Gastrocnemius medialis (tissue), 4 donors: ENCODE results near the gene BANP. TPM values are rescaled to one million over a fixed set of nuclear protein-coding genes. Genes with fewer than 3 reads are reported as not detected.

ENCODE experiments used
- ATAC-seq, 2 donors: fragments of 150-250 bp; one replicate each; pipeline ENCODE4 v1.9.1; 2016
- DNase-seq, 2 donors: peaks; one replicate each; pipeline ENCODE4 v3.0.0-alpha.2; 2019
- H3K27ac ChIP-seq, 4 donors: fragments of 200-600 bp; sonication (generic); 1 replicate in 1 of 4; 2 replicates in 3 of 4; pipeline ENCODE4 v1.5.1; 2016 to 2018; ENCODE audit warnings: mild to moderate bottlenecking in 2 of 4, moderate library complexity in 1 of 4
- H3K27me3 ChIP-seq, 3 donors: fragments of 200-600 bp; sonication (generic) in 2 of 3; 1 replicate in 1 of 3; 2 replicates in 2 of 3; pipeline versions ENCODE4 v1.5.1 to v1.6.0; 2016 to 2019; ENCODE audit warnings: mild to moderate bottlenecking in 1 of 3, moderate library complexity in 1 of 3
- H3K36me3 ChIP-seq, 2 donors: fragments of 200-600 bp; sonication (generic) in 1 of 2; one replicate each; pipeline ENCODE4 v1.5.1; 2017 to 2018
- H3K4me1 ChIP-seq, 2 donors: fragments of 200-600 bp; sonication (generic) in 1 of 2; one replicate each; pipeline ENCODE4 v1.5.1; 2016 to 2017; ENCODE audit warnings: mild to moderate bottlenecking in 2 of 2
- H3K4me3 ChIP-seq, 4 donors: fragments of 200-600 bp; sonication (generic) in 3 of 4; 1 replicate in 1 of 4; 2 replicates in 3 of 4; pipeline ENCODE4 v1.5.1; 2016 to 2019; ENCODE audit warnings: mild to moderate bottlenecking in 2 of 4
- H3K9me3 ChIP-seq, 3 donors: fragments of 200-600 bp; sonication (generic) in 2 of 3; 1 replicate in 1 of 3; 2 replicates in 2 of 3; pipeline ENCODE4 v1.5.1; 2016 to 2019
- POLR2A ChIP-seq, 2 donors: fragments of 450-650 bp; IDR thresholded peaks; one replicate each; pipeline ENCODE4 v1.6.1; 2017; ENCODE audit warnings: antibody characterized with exemption in 2 of 2, mild to moderate bottlenecking in 2 of 2, moderate library complexity in 2 of 2
- in situ Hi-C, 4 donors: fragments of 200-750 bp; cut with MboI; loops; one replicate each; pipeline versions ENCODE4 v1.15.0 to v1.8.0; 2017; ENCODE audit warnings: low sequenced_read_pairs in 4 of 4
- intact Hi-C: fragments of 100-400 bp; cut with DNase I; formaldehyde crosslinking; loops from one replicate; pipeline ENCODE4 v1.15.1; 2023; ENCODE audit warnings: low total_unique reads
- total RNA-seq, 4 donors: library from RNA; depleted of rRNA; stranded (reverse); fragments of >200 nt; gene quantifications; one replicate each; pipeline versions ENCODE4 v1.1.0 to v1.2.3, GENCODE V29; 2016
- TF ChIP-seq, protein P1 (sequence below), 5 experiments: fragments of 450-650 bp in 3 of 5; fragments of 200-600 bp in 2 of 5; sonication (generic) in 2 of 5; IDR thresholded peaks in 4 of 5; conservative IDR thresholded peaks in 1 of 5; 1 replicate in 4 of 5; 2 replicates in 1 of 5; pipeline ENCODE4 v1.5.1; 2016 to 2019; ENCODE audit warnings: antibody characterized with exemption in 5 of 5, mild to moderate bottlenecking in 3 of 5, moderate library complexity in 3 of 5

Gene BANP
- total RNA-seq, 4 donors from 2014 or later, result 7.0 to 20.6 (median 16.1) TPM

DNA sequence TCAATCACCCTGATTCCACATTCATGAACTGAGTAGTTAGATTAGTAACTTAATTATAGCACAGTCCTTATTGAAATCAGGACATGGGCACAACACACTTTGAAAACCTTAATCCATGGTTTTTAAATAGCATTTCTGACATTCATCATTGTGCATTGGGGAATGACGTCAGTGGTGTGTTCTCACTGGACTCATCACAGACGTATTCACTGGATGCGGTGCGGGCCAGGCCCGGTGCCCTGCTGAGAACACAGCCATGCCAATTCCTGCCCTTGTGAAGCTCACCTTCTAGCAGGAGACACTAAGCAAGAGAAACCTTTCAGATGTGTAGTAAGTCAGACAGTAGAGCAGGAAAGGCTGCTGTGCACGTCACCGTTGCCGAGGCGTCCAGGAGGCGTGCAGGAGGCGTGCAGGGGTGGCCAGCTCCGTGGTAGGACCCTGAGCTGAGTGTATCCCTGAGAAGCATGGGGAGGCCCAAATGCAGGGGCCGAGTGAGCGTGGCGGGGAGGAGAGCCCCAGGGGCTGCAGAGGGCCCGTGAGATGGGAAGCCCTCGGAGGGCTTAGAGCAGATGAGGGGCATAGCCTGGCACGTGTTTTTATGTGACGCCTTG is 12.9 kb downstream of the BANP start:
- no peaks in the 10 kb centered on the region for H3K9me3 ChIP-seq
- H3K4me1 ChIP-seq, result peaks cover 14 to 21% of the 10 kb centered on the region in 2 donors
- H3K36me3 ChIP-seq, result no peaks in the 10 kb centered on the region
- no peaks in the 10 kb centered on the region for H3K27me3 ChIP-seq
- in situ Hi-C loops (no loop called here), intact Hi-C loops (no loop called here)
- H3K27ac ChIP-seq, result peak overlapping the region; percentile 1 to 71 (median 61)
- DNase-seq (no peak), ATAC-seq (no peak)
- TF ChIP-seq, protein P1, sequence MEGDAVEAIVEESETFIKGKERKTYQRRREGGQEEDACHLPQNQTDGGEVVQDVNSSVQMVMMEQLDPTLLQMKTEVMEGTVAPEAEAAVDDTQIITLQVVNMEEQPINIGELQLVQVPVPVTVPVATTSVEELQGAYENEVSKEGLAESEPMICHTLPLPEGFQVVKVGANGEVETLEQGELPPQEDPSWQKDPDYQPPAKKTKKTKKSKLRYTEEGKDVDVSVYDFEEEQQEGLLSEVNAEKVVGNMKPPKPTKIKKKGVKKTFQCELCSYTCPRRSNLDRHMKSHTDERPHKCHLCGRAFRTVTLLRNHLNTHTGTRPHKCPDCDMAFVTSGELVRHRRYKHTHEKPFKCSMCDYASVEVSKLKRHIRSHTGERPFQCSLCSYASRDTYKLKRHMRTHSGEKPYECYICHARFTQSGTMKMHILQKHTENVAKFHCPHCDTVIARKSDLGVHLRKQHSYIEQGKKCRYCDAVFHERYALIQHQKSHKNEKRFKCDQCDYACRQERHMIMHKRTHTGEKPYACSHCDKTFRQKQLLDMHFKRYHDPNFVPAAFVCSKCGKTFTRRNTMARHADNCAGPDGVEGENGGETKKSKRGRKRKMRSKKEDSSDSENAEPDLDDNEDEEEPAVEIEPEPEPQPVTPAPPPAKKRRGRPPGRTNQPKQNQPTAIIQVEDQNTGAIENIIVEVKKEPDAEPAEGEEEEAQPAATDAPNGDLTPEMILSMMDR (IDR thresholded peaks at IDR 0.05 in 4 of 5, conservative IDR thresholded peaks at IDR 0.05 in 1 of 5), result no peak
- TF ChIP-seq POLR2A (IDR thresholded peaks at IDR 0.05), result no peak
- H3K4me3 ChIP-seq, result no peak overlapping the region

DNA sequence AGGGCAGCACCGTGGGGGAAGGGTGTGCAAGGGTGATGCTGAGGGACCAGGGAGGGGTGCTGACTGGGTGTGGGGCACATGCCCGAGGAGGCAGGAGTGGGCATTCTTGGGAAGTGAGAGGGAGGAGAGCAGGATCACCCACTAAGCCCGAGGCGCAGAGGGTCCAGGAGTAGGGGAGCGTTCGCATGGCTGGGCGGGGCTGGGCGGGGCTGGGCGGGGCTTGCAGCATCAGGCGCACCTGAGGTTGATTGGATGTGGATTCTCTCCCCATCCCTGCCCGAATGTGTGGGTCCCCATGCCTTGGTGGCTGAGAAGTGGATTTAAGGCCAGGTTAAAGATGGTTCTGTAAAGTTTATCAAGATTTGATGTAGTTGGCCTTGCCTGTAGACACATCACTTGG is 14.2 kb downstream of the BANP start:
- H3K4me1 ChIP-seq, result peaks cover 14 to 19% of the 10 kb centered on the region in 2 donors
- intact Hi-C loops, result no loop called here

DNA sequence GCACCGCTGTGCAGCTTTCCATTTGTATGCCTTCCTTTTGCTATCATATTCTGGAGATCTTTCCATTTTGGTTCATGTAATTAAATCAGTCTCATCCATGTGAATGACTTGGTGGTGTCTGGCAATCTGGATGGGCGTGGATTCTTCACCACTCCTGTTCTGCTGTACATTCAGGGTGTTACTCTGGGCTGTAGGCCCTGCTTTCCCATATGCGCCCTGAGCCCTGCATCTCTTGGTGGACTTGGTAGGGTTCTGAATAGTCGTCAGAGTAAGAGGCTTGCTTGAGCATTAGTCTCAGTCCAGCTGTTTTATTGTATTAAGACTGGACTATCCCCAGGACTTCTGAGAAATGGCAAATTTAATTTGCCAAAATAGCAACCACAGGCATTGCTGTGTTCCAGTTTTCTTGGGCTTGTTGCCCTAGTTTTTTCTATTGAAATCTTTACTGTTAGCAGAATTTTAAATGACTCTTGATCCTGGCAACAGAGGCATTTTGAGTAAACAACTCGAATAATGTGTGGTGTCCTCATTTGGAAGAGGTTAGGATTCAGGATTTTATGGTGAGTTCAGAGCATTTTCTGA is 14.9 kb downstream of the BANP start:
- Histone ChIP-seq H3K4me3 (peak overlapping the region in 1 of 4 donors; percentile 35), H3K27ac (peak overlapping the region; percentile 54 to 71 (median 68)), H3K4me1 (peaks cover 14 to 18% of the 10 kb centered on the region in 2 donors), H3K36me3 (peaks cover 0 to 1% of the 10 kb centered on the region in 2 donors), H3K27me3 (no peaks in the 10 kb centered on the region), H3K9me3 (no peaks in the 10 kb centered on the region)
- DNase-seq, result no peak
- intact Hi-C loops, result no loop called here
- no peak for ATAC-seq
- in situ Hi-C loops, result no loop called here
- TF ChIP-seq POLR2A (IDR thresholded peaks at IDR 0.05), result no peak
- TF ChIP-seq, protein P1 (IDR thresholded peaks at IDR 0.05 in 4 of 5, conservative IDR thresholded peaks at IDR 0.05 in 1 of 5), result no peak

More for the DNA sequence above, 14.2 kb downstream of the BANP start:
- Histone ChIP-seq H3K27ac (peak overlapping the region in 1 of 4 donors; percentile 71), H3K36me3 (no peaks in the 10 kb centered on the region), H3K9me3 (no peaks in the 10 kb centered on the region), H3K27me3 (no peaks in the 10 kb centered on the region), H3K4me3 (no peak overlapping the region)
- in situ Hi-C loops, result no loop called here
- no peak for DNase-seq
- no peak for ATAC-seq
- TF ChIP-seq, protein P1 (IDR thresholded peaks at IDR 0.05 in 4 of 5, conservative IDR thresholded peaks at IDR 0.05 in 1 of 5), result no peak
- no peak for TF ChIP-seq POLR2A (IDR thresholded peaks at IDR 0.05)

DNA sequence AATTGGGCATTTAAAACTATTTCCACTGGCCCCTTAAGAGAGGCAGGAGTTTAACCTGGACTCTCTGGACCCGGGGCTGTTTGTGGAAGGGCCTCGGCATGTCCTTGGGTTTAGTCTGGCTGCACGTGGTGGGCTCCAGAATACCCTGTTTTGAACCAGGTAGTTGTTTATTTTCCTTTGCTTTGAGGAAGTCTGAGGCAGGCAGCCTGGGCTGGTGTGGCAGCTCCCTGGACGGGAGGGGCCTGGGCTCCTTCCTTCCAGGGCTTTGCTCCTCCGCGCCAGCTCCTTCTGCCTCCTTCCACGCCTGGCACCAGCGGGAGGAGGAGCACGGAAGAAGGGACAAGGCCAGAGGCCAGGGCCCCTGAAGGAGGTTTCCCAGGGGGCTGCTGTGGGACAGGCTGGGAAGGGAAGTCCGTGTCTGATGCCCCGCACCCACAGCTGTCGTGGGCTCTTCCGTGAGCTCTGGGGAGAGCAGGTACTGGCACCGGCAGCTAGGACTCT is 15.5 kb downstream of the BANP start:
- DNase-seq (no peak), ATAC-seq (no peak)
- peak overlapping the region; percentile 54 to 71 (median 68) for H3K27ac ChIP-seq
- TF ChIP-seq POLR2A (IDR thresholded peaks at IDR 0.05), result no peak
- TF ChIP-seq, protein P1 (IDR thresholded peaks at IDR 0.05 in 4 of 5, conservative IDR thresholded peaks at IDR 0.05 in 1 of 5), result no peak
- H3K27me3 ChIP-seq, result no peaks in the 10 kb centered on the region
- peaks cover 0 to 3% (median 2%) of the 10 kb centered on the region in 3 donors for H3K9me3 ChIP-seq
- intact Hi-C loops (no loop called here), in situ Hi-C loops (no loop called here)
- peaks cover 0 to 7% of the 10 kb centered on the region in 2 donors for H3K36me3 ChIP-seq
- peaks cover 14% of the 10 kb centered on the region in 2 donors for H3K4me1 ChIP-seq
- peak overlapping the region; percentile 7 to 35 (median 14) for H3K4me3 ChIP-seq
